Measurements from ENCODE around the gene THPO. TPM values are rescaled to one million over a fixed set of nuclear protein-coding genes. Genes with fewer than 3 reads are reported as not detected.

THPO gene
- total RNA-seq, 4 donors from 2014 or later: 0.31 to 0.94 TPM; not detected in 2

GRCh38 chr3:184415203-184415490 is 37.1 kb upstream of the THPO start:
- no peak for ATAC-seq
- Histone ChIP-seq H3K36me3 (no peaks in the 10 kb centered on the region), H3K4me1 (peaks cover 0 to 7% (median 0%) of the 10 kb centered on the region in 3 donors), H3K27me3 (no peaks in the 10 kb centered on the region), H3K9me3 (no peaks in the 10 kb centered on the region), H3K27ac (no peak overlapping the region), H3K4me3 (no peak overlapping the region)
- TF ChIP-seq EP300 (IDR thresholded peaks at IDR 0.05) (no peak), POLR2A (IDR thresholded peaks at IDR 0.05) (no peak), POLR2AphosphoS5 (IDR thresholded peaks at IDR 0.05) (no peak), CTCF (IDR thresholded peaks at IDR 0.05) (no peak)
- WGBS, 2 donors (ENCODE audit: low coverage in 1 of 2): 70 to 97% methylated on average over 4 of the region's 4 CpGs

DNA sequence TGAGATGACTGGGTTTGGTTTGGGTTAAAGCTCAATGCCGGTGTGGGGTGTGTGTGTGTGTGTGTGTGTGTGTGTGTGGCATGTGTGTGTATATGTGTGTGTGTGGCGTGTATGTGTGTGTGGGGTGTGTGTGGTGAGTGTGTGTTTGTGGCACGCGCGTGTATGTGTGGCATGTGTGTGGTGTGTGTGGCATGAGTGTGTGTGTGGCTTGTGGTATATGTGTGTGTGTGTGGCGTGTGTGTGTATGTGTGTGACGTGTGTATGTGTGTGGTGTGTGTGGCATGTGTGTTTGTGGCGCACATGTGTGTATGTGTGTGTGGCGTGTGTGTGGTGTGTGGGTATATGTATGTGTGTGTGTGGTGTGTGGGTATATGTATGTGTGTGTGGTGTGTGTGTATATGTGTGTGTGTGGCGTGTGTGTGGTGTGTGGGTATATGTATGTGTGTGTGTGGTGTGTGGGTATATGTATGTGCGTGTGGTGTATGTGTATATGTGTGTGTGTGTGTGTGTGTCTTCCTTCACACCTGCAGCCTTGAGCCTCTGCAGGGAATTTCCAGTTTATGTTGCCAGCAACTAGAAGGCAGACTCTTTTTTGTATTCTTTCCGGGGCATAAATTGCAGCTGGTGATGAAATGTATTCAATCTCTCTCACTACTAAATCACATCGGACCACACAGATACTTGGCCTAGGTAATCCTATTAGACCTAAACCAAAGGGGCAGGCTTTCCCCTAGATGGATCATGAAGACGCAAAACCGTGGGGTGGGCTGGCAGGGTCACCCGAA is 36.6 kb upstream of the THPO start:
- 73 to 77% methylated on average over 7 to 13 of the region's 16 CpGs for WGBS, 2 donors (ENCODE audit: low coverage in 1 of 2)
- no peak for TF ChIP-seq POLR2AphosphoS5 (IDR thresholded peaks at IDR 0.05)
- peaks cover 0 to 7% (median 0%) of the 10 kb centered on the region in 3 donors for H3K4me1 ChIP-seq

GRCh38 chr3:184409946-184410500 is 32.0 kb upstream of the THPO start:
- H3K4me1 ChIP-seq: no peaks in the 10 kb centered on the region
- H3K4me3 ChIP-seq: no peak overlapping the region
- H3K27ac ChIP-seq: no peak overlapping the region
- WGBS, 2 donors (ENCODE audit: low coverage in 1 of 2): 64 to 90% methylated on average over 2 to 6 of the region's 12 CpGs
- no peaks in the 10 kb centered on the region for H3K9me3 ChIP-seq
- no peaks in the 10 kb centered on the region for H3K27me3 ChIP-seq
- no peak for ATAC-seq
- no peaks in the 10 kb centered on the region for H3K36me3 ChIP-seq
- TF ChIP-seq POLR2AphosphoS5 (IDR thresholded peaks at IDR 0.05) (no peak), POLR2A (IDR thresholded peaks at IDR 0.05) (no peak), CTCF (IDR thresholded peaks at IDR 0.05) (no peak), EP300 (IDR thresholded peaks at IDR 0.05) (no peak)

More for the DNA sequence above, 36.6 kb upstream of the THPO start:
- Histone ChIP-seq H3K4me3 (no peak overlapping the region), H3K27ac (no peak overlapping the region), H3K9me3 (no peaks in the 10 kb centered on the region), H3K27me3 (no peaks in the 10 kb centered on the region), H3K36me3 (no peaks in the 10 kb centered on the region)
- no peak for ATAC-seq

- WGBS, 2 donors (ENCODE audit: low coverage in 1 of 2): 91 to 100% methylated on average over 4 to 5 of the region's 8 CpGs
- TF ChIP-seq CTCF (IDR thresholded peaks at IDR 0.05): no peak
Observed at GRCh38 chr3:184409331-184409926, 31.4 kb upstream of the THPO start.

GRCh38 chr3:184405075-184406030 is 27.3 kb upstream of the THPO start:
- TF ChIP-seq CTCF (IDR thresholded peaks at IDR 0.05) (no peak), POLR2AphosphoS5 (IDR thresholded peaks at IDR 0.05) (no peak), POLR2A (IDR thresholded peaks at IDR 0.05) (no peak), EP300 (IDR thresholded peaks at IDR 0.05) (no peak)
- ATAC-seq: no peak
- Histone ChIP-seq H3K4me3 (no peak overlapping the region), H3K27ac (no peak overlapping the region), H3K4me1 (no peaks in the 10 kb centered on the region), H3K9me3 (no peaks in the 10 kb centered on the region), H3K36me3 (no peaks in the 10 kb centered on the region), H3K27me3 (peaks cover 27% of the 10 kb centered on the region)
- WGBS, 2 donors (ENCODE audit: low coverage in 1 of 2): 71 to 83% methylated on average over 5 to 6 of the region's 20 CpGs

More at GRCh38 chr3:184409331-184409926, 31.4 kb upstream of the THPO start:
- Histone ChIP-seq H3K27me3 (no peaks in the 10 kb centered on the region), H3K4me1 (no peaks in the 10 kb centered on the region), H3K9me3 (no peaks in the 10 kb centered on the region), H3K27ac (no peak overlapping the region), H3K36me3 (no peaks in the 10 kb centered on the region), H3K4me3 (no peak overlapping the region)
- no peak for ATAC-seq

All from gastroesophageal sphincter (tissue), 4 donors.